ENCODE data around the gene PARP2.
A peak's percentile ranks its signal among the peaks of the same experiment; 100 is the strongest.
"Not testable (repeated sequence)": the region's sequence is repeated elsewhere in the genome, so short reads cannot be mapped to it uniquely, and the experiment has no call there.

Gene PARP2

GRCh38 chr14:20343862-20344220 is 406 bp downstream of the PARP2 start:
- Histone ChIP-seq H3K4me3 (peak overlapping the region; percentile 50 to 76 (median 56)), H3K27ac (peak overlapping the region; percentile 10 to 94 (median 86))

- no peak overlapping the region for H3K4me3 ChIP-seq
- H3K27ac ChIP-seq, result no peak overlapping the region
Observed at GRCh38 chr14:20345366-20345765, 1.9 kb downstream of the PARP2 start.

DNA sequence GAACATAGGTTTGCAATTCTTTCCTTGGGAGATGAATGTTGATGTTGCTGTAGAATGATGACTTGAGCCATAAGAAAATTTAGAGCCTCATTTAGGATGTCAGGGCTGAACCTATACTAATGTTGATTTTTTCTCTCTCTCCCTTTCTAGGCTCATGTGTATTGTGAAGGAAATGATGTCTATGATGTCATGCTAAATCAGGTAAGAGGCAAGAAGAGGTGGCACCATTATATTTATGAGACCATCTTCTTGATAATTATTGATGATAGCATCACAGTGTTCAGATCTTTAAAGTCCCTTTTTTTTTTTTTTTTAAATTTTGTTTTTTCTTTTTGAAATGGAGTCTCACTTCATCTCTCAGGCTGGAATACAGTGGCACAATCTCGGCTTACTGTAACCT is 3.3 kb downstream of the PARP2 start:
- Histone ChIP-seq H3K27ac (no peak overlapping the region), H3K4me3 (no peak overlapping the region)

GRCh38 chr14:20347747-20348146 is 4.3 kb downstream of the PARP2 start:
- Histone ChIP-seq H3K4me3 (no peak overlapping the region), H3K27ac (no peak overlapping the region)

DNA sequence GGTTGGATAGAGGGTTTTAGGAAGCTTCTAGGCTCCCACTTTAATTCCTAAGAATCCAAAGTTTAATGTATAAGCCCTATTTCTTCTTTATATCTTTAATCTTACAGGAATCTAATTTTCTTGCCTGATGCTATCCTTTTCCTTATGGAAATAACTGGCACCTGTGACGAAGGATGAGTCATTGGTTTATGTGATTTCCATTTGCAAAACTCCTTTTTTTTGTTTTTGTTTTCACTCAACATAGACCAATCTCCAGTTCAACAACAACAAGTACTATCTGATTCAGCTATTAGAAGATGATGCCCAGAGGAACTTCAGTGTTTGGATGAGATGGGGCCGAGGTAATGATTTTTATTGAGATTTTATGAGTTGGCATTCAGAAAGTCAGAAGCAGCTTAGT is 6.8 kb downstream of the PARP2 start:
- no peak overlapping the region for H3K4me3 ChIP-seq
- no peak overlapping the region for H3K27ac ChIP-seq

DNA sequence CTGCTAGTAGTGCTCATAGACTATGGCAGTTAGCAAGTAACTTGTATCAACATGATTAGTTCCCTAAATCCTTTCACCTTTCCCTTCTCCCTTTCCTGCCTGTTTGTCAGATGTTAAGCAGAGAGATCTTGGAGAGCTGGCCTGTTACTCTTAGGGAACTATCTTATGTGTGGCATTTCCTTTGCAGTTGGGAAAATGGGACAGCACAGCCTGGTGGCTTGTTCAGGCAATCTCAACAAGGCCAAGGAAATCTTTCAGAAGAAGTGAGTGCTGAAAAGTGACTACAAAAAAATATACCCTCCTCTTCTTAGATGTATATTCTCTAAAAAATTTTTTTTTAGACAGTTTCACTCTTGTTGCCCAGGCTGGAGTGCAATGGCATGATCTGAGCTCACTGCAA is 7.4 kb downstream of the PARP2 start:
- Histone ChIP-seq H3K4me3 (no peak overlapping the region), H3K27ac (no peak overlapping the region)

GRCh38 chr14:20356422-20356821 is 13.0 kb downstream of the PARP2 start:
- Histone ChIP-seq H3K27ac (no peak overlapping the region), H3K4me3 (no peak overlapping the region)

GRCh38 chr14:20358474-20358873 is 15.0 kb downstream of the PARP2 start:
- peak overlapping the region in 1 of 21 experiments; percentile 12 for H3K27ac ChIP-seq

DNA sequence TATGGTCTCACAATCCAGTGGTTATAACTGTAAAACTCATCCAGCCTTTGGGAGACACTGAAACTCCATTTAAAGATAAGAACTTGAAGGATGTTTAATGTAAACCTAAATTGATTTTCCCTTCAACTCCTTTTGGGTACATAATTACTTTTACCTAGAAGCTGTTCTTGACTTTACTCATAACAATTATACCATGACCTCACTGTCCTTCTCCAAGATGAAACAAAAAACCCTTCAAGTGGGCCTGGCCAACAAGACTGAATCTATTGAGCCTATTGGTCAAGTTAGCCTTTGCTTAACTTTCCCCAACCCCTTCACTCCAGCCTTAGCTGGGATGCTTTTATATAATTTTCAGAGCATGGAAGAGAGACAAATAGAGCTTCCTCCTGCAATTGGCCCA is 22.5 kb downstream of the PARP2 start:
- H3K4me3 ChIP-seq, result no peak overlapping the region
- no peak overlapping the region for H3K27ac ChIP-seq

More at GRCh38 chr14:20358474-20358873, 15.0 kb downstream of the PARP2 start:
- not testable (repeated sequence) for H3K4me3 ChIP-seq

- H3K27ac ChIP-seq, result no peak overlapping the region
Observed at GRCh38 chr14:20372796-20373195, 29.4 kb downstream of the PARP2 start.

GRCh38 chr14:20375471-20375870 is 32.0 kb downstream of the PARP2 start:
- H3K27ac ChIP-seq, result no peak overlapping the region

More at GRCh38 chr14:20372796-20373195, 29.4 kb downstream of the PARP2 start:
- H3K4me3 ChIP-seq, result no peak overlapping the region

GRCh38 chr14:20376071-20376588 is 32.7 kb downstream of the PARP2 start:
- no peak overlapping the region for H3K27ac ChIP-seq
- H3K4me3 ChIP-seq, result no peak overlapping the region

More at GRCh38 chr14:20375471-20375870, 32.0 kb downstream of the PARP2 start:
- no peak overlapping the region for H3K4me3 ChIP-seq

- Histone ChIP-seq H3K27ac (no peak overlapping the region), H3K4me3 (no peak overlapping the region)
Observed at GRCh38 chr14:20377171-20377570, 33.7 kb downstream of the PARP2 start.

GRCh38 chr14:20379743-20380142 is 36.3 kb downstream of the PARP2 start:
- no peak overlapping the region for H3K27ac ChIP-seq

DNA sequence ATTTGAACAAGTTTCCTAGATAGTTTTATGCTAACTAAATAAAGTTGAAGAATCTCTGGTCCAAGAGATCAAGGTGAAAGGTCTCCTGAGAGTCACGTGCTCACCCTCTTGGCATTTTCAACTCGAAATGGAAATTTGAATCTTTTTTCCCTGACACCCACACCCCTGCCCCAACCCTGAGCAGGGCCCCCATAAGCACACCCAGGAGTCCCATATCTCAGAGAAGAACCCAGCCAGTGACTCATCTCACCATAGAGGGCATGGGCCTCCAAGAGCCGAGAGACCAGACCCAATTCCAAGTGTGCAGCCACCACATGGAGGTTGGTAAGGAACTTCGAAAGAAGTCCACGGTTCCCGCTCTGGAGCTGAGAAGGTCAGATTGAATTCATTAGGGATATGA is 37.2 kb downstream of the PARP2 start:
- no peak overlapping the region for H3K4me3 ChIP-seq
- H3K27ac ChIP-seq, result no peak overlapping the region

More at GRCh38 chr14:20379743-20380142, 36.3 kb downstream of the PARP2 start:
- no peak overlapping the region for H3K4me3 ChIP-seq

DNA sequence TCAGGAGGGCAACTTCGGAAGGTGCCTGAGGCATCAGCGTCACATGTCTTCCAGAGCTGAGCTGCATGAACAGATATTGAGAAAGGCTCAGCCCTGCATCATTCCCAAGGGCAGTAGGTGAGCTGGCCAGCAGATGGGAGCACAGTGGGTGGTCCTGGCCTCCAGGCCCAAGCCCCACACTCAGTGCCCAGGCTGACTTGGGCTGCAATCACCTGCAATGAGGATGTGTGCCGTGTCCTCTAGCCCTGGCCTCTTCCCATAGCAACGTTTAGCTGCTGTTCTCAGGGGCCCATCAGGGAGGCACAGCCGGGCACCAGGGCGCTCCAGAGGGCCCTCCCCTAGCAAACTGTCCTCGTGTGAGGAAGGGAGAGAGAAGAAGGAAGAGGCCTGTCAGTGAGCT is 37.9 kb downstream of the PARP2 start:
- no peak overlapping the region for H3K4me3 ChIP-seq
- no peak overlapping the region for H3K27ac ChIP-seq

GRCh38 chr14:20382526-20382925 is 39.1 kb downstream of the PARP2 start:
- Histone ChIP-seq H3K4me3 (no peak overlapping the region), H3K27ac (no peak overlapping the region)

DNA sequence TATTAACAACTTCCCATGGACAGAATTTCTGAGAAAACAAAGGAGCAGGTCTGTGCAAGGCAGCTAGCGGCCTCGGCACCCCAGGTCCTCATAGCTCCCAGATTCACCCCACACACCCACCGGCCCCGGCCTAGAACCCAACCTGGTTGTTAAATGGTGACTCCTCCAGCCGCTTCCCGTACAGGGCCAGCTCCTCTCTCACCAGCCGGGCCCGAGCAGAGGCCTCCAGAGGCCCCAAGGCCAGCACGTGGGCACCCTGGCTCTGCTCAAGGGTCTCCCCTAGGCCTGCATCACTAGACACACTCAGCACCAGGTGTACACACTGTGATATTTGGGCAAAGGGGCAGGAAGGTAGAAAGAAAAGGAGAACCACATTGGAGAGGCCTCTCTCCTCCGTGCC is 39.6 kb downstream of the PARP2 start:
- Histone ChIP-seq H3K27ac (no peak overlapping the region), H3K4me3 (no peak overlapping the region)

DNA sequence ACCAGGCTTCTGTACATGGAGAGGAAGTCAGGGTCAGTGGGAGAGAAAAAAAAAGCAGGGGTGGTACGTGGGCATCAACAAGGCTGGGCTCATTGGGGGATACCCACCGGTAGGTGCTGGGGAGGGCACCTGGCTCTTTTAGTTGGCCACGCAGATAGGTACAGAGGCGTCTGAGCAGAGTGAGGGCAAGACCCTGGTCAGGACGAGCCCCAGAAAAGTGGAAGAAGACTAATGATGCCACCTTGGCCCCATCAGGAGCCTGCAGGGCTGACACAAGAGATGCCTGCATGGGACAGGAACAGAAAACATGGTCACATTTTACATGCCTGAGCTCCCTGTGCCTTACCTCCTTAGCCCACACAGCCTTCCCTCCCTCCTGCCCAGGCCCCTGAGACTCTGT is 40.2 kb downstream of the PARP2 start:
- no peak overlapping the region for H3K4me3 ChIP-seq
- H3K27ac ChIP-seq, result no peak overlapping the region

GRCh38 chr14:20384321-20384720 is 40.9 kb downstream of the PARP2 start:
- no peak overlapping the region for H3K27ac ChIP-seq
- H3K4me3 ChIP-seq, result no peak overlapping the region

DNA sequence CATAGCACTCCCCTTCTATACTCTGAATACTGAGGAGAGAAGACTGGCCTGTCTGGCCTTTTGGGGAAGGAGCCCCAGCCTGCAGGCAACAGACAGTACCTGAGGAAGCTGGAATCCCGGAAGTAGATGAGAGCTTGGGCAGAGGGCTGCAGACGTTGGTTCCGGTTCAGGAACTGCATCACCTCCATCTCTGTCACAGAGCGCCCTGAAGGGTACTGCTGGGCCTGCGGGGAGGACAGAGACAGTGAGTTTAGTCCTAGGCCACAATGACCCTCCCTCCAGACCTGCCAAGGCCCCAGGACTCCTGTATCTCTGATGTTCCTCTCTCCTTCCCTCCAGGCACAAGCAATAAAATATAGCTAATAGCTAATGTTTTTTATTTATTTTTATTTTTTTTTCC is 41.5 kb downstream of the PARP2 start:
- Histone ChIP-seq H3K4me3 (no peak overlapping the region), H3K27ac (no peak overlapping the region)

DNA sequence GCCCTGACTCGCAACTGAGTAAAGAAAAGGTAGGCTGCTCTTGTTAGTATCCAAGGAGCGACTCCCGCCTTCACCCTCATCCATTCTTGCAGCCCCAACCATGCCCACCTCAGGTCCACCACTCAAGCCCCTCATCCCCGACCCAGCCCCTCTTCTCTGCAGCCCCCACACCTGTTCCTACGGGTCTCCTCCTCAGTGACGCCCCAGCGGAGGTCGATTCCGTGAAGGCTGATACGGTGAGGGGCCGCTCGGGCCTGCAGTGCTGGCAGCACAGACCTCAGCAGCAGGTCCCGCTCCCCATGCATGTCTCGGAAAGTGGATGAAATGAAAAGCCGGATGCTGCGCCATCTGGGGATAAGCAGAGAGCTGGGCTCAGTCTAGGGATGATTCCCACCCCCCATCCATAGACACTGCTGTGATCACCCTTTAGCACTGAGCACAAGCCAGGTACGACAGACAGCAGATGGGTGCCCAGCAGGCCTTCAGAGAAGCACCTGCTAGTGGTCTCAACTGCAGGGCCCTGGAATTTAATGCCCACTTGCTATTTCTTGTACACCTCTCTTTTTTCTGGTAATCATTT is 42.9 kb downstream of the PARP2 start:
- H3K27ac ChIP-seq, result no peak overlapping the region
- H3K4me3 ChIP-seq, result no peak overlapping the region
